ENCODE measurements around the gene TREML1.
"Not testable (repeated sequence)": the region's sequence is repeated elsewhere in the genome, so short reads cannot be mapped to it uniquely, and the experiment has no call there.

The TREML1 gene

GRCh38 chr6:41122918-41123317 lies 31.2 kb downstream of the TREML1 start:
- H3K4me1 Mint-ChIP-seq = peaks cover 3% of the 10 kb centered on the region
- no peak overlapping the region for H3K4me3 Mint-ChIP-seq
- no peaks in the 10 kb centered on the region for H3K27me3 Mint-ChIP-seq (ENCODE audit: low read depth)
- H3K27ac Mint-ChIP-seq = no peak overlapping the region
- peaks cover 21% of the 10 kb centered on the region for H3K36me3 Mint-ChIP-seq (ENCODE audit: low read depth)
- TF ChIP-seq CTCF (IDR thresholded peaks at IDR 0.05; ENCODE audit: unreplicated experiment in 3 of 3) = no peak
- peaks cover 3% of the 10 kb centered on the region for H3K9me3 Mint-ChIP-seq

- H3K4me1 Mint-ChIP-seq = peaks cover 9% of the 10 kb centered on the region
- H3K9me3 Mint-ChIP-seq = peaks cover under 1% of the 10 kb centered on the region
- no peaks in the 10 kb centered on the region for H3K27me3 Mint-ChIP-seq (ENCODE audit: low read depth)
- H3K4me3 Mint-ChIP-seq = no peak overlapping the region
- TF ChIP-seq CTCF (IDR thresholded peaks at IDR 0.05; ENCODE audit: unreplicated experiment in 3 of 3) = no peak
- H3K27ac Mint-ChIP-seq = no peak overlapping the region
- H3K36me3 Mint-ChIP-seq (ENCODE audit: low read depth) = peaks cover 18% of the 10 kb centered on the region
Measured at GRCh38 chr6:41122373-41122772, 31.8 kb downstream of the TREML1 start.

DNA sequence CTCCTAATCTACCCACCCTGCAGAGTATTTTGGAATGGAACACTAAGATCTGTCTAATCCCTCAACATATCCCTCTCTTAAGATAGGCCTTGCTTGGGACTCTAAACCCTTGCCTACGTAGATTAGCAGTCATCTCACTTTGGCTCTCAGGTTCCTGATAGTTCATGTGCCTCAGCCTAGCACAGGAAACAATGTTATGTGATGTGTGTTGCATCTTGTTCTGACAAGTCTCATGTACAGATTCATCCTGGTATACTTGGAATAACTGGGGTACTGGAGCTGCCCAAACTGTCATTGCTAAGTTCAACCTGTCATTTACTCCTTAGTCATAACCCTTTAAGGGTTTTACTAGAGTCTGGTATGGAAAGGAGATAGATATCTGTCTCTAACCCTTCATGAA lies 34.1 kb downstream of the TREML1 start:
- Mint-ChIP-seq H3K27ac (no peak overlapping the region), H3K36me3 (ENCODE audit: low read depth) (peaks cover 13% of the 10 kb centered on the region), H3K27me3 (ENCODE audit: low read depth) (no peaks in the 10 kb centered on the region), H3K4me3 (no peak overlapping the region), H3K9me3 (no peaks in the 10 kb centered on the region), H3K4me1 (peaks cover 11% of the 10 kb centered on the region)
- no peak for TF ChIP-seq CTCF (IDR thresholded peaks at IDR 0.05; ENCODE audit: unreplicated experiment in 3 of 3)

- Mint-ChIP-seq H3K9me3 (no peaks in the 10 kb centered on the region), H3K4me1 (peaks cover 11% of the 10 kb centered on the region), H3K36me3 (ENCODE audit: low read depth) (peaks cover 13% of the 10 kb centered on the region), H3K27me3 (ENCODE audit: low read depth) (no peaks in the 10 kb centered on the region), H3K27ac (no peak overlapping the region), H3K4me3 (no peak overlapping the region)
- no peak for TF ChIP-seq CTCF (IDR thresholded peaks at IDR 0.05; ENCODE audit: unreplicated experiment in 3 of 3)
Measured at GRCh38 chr6:41119508-41119907, 34.6 kb downstream of the TREML1 start.

- H3K9me3 Mint-ChIP-seq; H3K27me3 Mint-ChIP-seq (ENCODE audit: low read depth); H3K4me3 Mint-ChIP-seq; H3K27ac Mint-ChIP-seq; H3K36me3 Mint-ChIP-seq (ENCODE audit: low read depth): not testable (repeated sequence)
- peaks cover 11% of the 10 kb centered on the region for H3K4me1 Mint-ChIP-seq
Measured at GRCh38 chr6:41115027-41115426, 39.1 kb downstream of the TREML1 start.

GRCh38 chr6:41111017-41111416 lies 43.1 kb downstream of the TREML1 start:
- no peak overlapping the region for H3K4me3 Mint-ChIP-seq
- TF ChIP-seq CTCF (IDR thresholded peaks at IDR 0.05; ENCODE audit: unreplicated experiment in 3 of 3) = no peak
- no peaks in the 10 kb centered on the region for H3K36me3 Mint-ChIP-seq (ENCODE audit: low read depth)
- H3K4me1 Mint-ChIP-seq = no peaks in the 10 kb centered on the region
- no peaks in the 10 kb centered on the region for H3K27me3 Mint-ChIP-seq (ENCODE audit: low read depth)
- H3K27ac Mint-ChIP-seq = no peak overlapping the region
- H3K9me3 Mint-ChIP-seq = no peaks in the 10 kb centered on the region
